Measurements from ENCODE around the gene RNF207. TPM values are rescaled to one million over a fixed set of nuclear protein-coding genes. Genes with fewer than 3 reads are reported as not detected.

RNF207 gene
- total and polyA plus RNA-seq, 10 of the 15 experiments (the other 5 are each of a cell fraction or from before 2014, with no cell fraction given), result 1.7 to 36.4 (median 13.1) TPM

DNA sequence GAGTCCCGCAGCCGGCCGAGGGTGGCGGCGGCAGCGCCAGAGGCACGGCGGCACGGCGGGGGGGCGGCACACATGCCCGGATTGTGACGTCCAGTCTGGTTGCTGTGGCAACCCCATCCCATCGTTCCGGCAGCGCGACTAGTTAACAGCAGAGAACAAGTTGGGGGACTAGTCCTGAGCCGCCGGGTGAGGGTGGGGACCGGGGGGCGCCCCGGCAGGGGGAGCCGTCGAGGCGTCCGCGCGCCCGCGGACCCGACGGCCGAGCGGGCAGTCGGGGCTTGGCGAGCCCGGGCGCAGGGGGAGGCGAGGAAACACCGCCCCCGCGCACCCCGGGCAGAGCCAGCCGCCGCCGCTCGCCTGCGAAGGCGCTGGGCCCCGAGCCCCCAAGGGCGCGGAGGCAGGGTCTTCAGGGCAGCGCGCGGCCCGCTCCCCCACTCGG, 25.6 kb upstream of the RNF207 start, which contains the start of gene CHD5:
TSS of gene CHD5 (minus strand) at position 54 of the 439 bp plus-strand sequence. CDS start 298 bp downstream, outside the sequence.
- WGBS (ENCODE audit: insufficient coverage, insufficient replicate concordance, low lambda C conversion rate, missing lambda C conversion rate), result 4% methylated on average over 52 of the region's 57 CpGs
- DNase-seq (ENCODE audit: low read depth, low spot score), result no peak
- Histone ChIP-seq H3K4me2 (ENCODE audit: control insufficient read depth, insufficient read depth) (peak within 1 kb of the TSS; percentile 33), H3K4me3 (no peak within 1 kb of the TSS), H3K27me3 (replicated peaks in 1 of 2; ENCODE audit: control insufficient read depth in 2 of 2, insufficient read depth in 2 of 2, low read length in 1 of 2) (peaks cover 0 to 5% of the 10 kb centered on the region in 2 experiments; a peak in 2 of 4 replicates), H3K79me2 (ENCODE audit: control insufficient read depth, insufficient read depth, low read length) (no peaks in the 10 kb centered on the region), H2AFZ (ENCODE audit: control insufficient read depth, low read depth, low read length) (no peak within 1 kb of the TSS), H4K20me1 (ENCODE audit: control insufficient read depth, insufficient read depth) (peaks cover 8% of the 10 kb centered on the region), H3K27ac (ENCODE audit: control insufficient read depth, insufficient read depth) (no peak within 1 kb of the TSS), H3K36me3 (ENCODE audit: control insufficient read depth in 2 of 2, insufficient read depth in 2 of 2, low read length in 1 of 2) (peaks cover 0 to 5% of the 10 kb centered on the region in 2 experiments), H3K9ac (ENCODE audit: control insufficient read depth, insufficient read depth, low read length) (no peak within 1 kb of the TSS), H3K9me3 (replicated peaks; ENCODE audit: control insufficient read depth, insufficient read depth, low read length) (no peaks in the 10 kb centered on the region), H3K4me1 (ENCODE audit: control insufficient read depth, insufficient read depth, low read length) (no peaks in the 10 kb centered on the region)
- ChIA-PET POLR2A (no interaction called here), RAD21 (ENCODE audit: unreplicated experiment) (no interaction called here), CTCF (no interaction called here), SMC1A (ENCODE audit: uncharacterized antibody, unreplicated experiment) (no interaction called here)
- peak; percentile 19; the same call in 1 of the 3 replicates for ATAC-seq
- in situ Hi-C loops (cut with MboI), result no loop called here
- TF ChIP-seq ATF7 (IDR thresholded peaks at IDR 0.05; ENCODE audit: low read depth) (no peak), HDAC6 (IDR thresholded peaks at IDR 0.05; ENCODE audit: unreplicated experiment) (peak; percentile 56), SUPT20H (IDR thresholded peaks at IDR 0.05; ENCODE audit: borderline replicate concordance, control insufficient read depth, low read depth, low read length) (no peak), SUZ12 (IDR thresholded peaks at IDR 0.05; ENCODE audit: unreplicated experiment) (peak; percentile 39), IKZF1 (conservative IDR thresholded peaks at IDR 0.05) (peak; percentile 29), CEBPB (IDR thresholded peaks at IDR 0.05; ENCODE audit: borderline replicate concordance in 1 of 2, low read depth in 2 of 2, low read length in 2 of 2) (no peak)
- TF ChIP-seq, protein P1, sequence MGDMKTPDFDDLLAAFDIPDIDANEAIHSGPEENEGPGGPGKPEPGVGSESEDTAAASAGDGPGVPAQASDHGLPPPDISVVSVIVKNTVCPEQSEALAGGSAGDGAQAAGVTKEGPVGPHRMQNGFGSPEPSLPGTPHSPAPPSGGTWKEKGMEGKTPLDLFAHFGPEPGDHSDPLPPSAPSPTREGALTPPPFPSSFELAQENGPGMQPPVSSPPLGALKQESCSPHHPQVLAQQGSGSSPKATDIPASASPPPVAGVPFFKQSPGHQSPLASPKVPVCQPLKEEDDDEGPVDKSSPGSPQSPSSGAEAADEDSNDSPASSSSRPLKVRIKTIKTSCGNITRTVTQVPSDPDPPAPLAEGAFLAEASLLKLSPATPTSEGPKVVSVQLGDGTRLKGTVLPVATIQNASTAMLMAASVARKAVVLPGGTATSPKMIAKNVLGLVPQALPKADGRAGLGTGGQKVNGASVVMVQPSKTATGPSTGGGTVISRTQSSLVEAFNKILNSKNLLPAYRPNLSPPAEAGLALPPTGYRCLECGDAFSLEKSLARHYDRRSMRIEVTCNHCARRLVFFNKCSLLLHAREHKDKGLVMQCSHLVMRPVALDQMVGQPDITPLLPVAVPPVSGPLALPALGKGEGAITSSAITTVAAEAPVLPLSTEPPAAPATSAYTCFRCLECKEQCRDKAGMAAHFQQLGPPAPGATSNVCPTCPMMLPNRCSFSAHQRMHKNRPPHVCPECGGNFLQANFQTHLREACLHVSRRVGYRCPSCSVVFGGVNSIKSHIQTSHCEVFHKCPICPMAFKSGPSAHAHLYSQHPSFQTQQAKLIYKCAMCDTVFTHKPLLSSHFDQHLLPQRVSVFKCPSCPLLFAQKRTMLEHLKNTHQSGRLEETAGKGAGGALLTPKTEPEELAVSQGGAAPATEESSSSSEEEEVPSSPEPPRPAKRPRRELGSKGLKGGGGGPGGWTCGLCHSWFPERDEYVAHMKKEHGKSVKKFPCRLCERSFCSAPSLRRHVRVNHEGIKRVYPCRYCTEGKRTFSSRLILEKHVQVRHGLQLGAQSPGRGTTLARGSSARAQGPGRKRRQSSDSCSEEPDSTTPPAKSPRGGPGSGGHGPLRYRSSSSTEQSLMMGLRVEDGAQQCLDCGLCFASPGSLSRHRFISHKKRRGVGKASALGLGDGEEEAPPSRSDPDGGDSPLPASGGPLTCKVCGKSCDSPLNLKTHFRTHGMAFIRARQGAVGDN (IDR thresholded peaks at IDR 0.05), result no peak
- FAIRE-seq, result no peak
- intact Hi-C loops (cut with micrococcal nuclease; ENCODE audit: unreplicated experiment), result no loop called here
- no TSS peak for BruUV-seq (replicated peaks)

Measured in GM12878 (cell line).